GM23248 (cell line): ENCODE data around the gene SMYD3. TPM values are rescaled to one million over a fixed set of nuclear protein-coding genes. Genes with fewer than 3 reads are reported as not detected.

Experiments used
- DNase-seq: peaks from one replicate; pipeline ENCODE4 v3.0.0-alpha.2; 2015
- H2AFZ ChIP-seq: fragments of 200-600 bp; sonication (generic); 2 replicates; pipeline ENCODE4 v1.6.1; 2016; ENCODE audit warnings: antibody characterized with exemption
- H3F3A ChIP-seq: fragments of 200-600 bp; sonication (generic); 2 replicates; pipeline ENCODE4 v1.6.1; 2016; ENCODE audit warnings: mild to moderate bottlenecking, antibody characterized with exemption, mixed run types; ENCODE audit not compliant: insufficient read depth
- H3K27ac ChIP-seq: fragments of 200-600 bp; sonication (generic); 2 replicates; pipeline ENCODE4 v1.5.1; 2016; ENCODE audit warnings: mild to moderate bottlenecking
- H3K27me3 ChIP-seq: fragments of 200-600 bp; sonication (generic); replicated peaks from 2 replicates; pipeline ENCODE4 v1.6.1; 2016; ENCODE audit warnings: mild to moderate bottlenecking; ENCODE audit not compliant: insufficient read depth
- H3K36me3 ChIP-seq: fragments of 200-600 bp; sonication (generic); 2 replicates; pipeline ENCODE4 v1.6.1; 2016; ENCODE audit warnings: low read depth, mild to moderate bottlenecking
- H3K4me1 ChIP-seq: fragments of 200-600 bp; sonication (generic); 2 replicates; pipeline ENCODE4 v1.6.1; 2016; ENCODE audit warnings: mild to moderate bottlenecking; ENCODE audit not compliant: insufficient read depth
- H3K4me2 ChIP-seq: fragments of 200-600 bp; sonication (generic); one replicate; pipeline ENCODE4 v1.6.1; 2016; ENCODE audit warnings: mild to moderate bottlenecking; ENCODE audit not compliant: unreplicated experiment
- H3K4me3 ChIP-seq: fragments of 200-600 bp; sonication (generic); 2 replicates; pipeline ENCODE4 v1.5.1; 2016; ENCODE audit warnings: mild to moderate bottlenecking
- H3K79me2 ChIP-seq: fragments of 200-600 bp; sonication (generic); 2 replicates; pipeline ENCODE4 v1.6.1; 2016; ENCODE audit warnings: mild to moderate bottlenecking; ENCODE audit not compliant: insufficient read depth
- H3K9ac ChIP-seq: fragments of 200-600 bp; sonication (generic); 2 replicates; pipeline ENCODE4 v1.6.1; 2016; ENCODE audit warnings: mild to moderate bottlenecking
- H3K9me2 ChIP-seq: fragments of 200-600 bp; sonication (generic); 2 replicates; pipeline ENCODE4 v1.6.1; 2016; ENCODE audit warnings: mixed run types, mild to moderate bottlenecking, moderate library complexity; ENCODE audit not compliant: insufficient read depth
- H3K9me3 ChIP-seq: fragments of 200-600 bp; sonication (generic); one replicate; pipeline ENCODE4 v1.6.1; 2017; ENCODE audit warnings: low read depth
- H4K20me1 ChIP-seq: fragments of 200-600 bp; sonication (generic); 2 replicates; pipeline ENCODE4 v1.6.0; 2016; ENCODE audit not compliant: insufficient read depth
- EZH2 ChIP-seq: fragments of 200-600 bp; sonication (generic); IDR thresholded peaks from 2 replicates; pipeline ENCODE4 v1.6.1; 2018; ENCODE audit warnings: antibody characterized with exemption, mild to moderate bottlenecking; ENCODE audit not compliant: insufficient read depth, poor library complexity, severe bottlenecking
- EZH2phosphoT487 ChIP-seq: fragments of 200-600 bp; sonication (generic); IDR thresholded peaks from 2 replicates; pipeline ENCODE4 v1.6.1; 2018; ENCODE audit warnings: antibody characterized with exemption, moderate library complexity, mild to moderate bottlenecking, low read depth; ENCODE audit not compliant: insufficient read depth
- WGBS, 2 experiments: methylation state at CpG; one replicate each; pipeline ENCODE4 v1.1.6; 2015 to 2017; ENCODE audit warnings: low lambda C conversion rate in 2 of 2, low coverage in 1 of 2; ENCODE audit errors: missing lambda C conversion rate in 2 of 2; 5-methylcytosine and 5-hydroxymethylcytosine counted together
- in situ Hi-C: fragments of 300-500 bp; cut with MboI; formaldehyde crosslinking; loops from 2 replicates; pipeline ENCODE4 v1.15.0; 2020
- polyA plus RNA-seq: library from polyadenylated mRNA; unstranded; fragments of >200 nt; fragmentation: Nextera tagmentation; extraction: Ambion mirVana; gene quantifications from 2 replicates; pipeline ENCODE4 v1.2.1, GENCODE V29; 2016
- total RNA-seq: library from RNA; depleted of rRNA; stranded (reverse); fragments of >200 nt; shearing (Covaris generic); gene quantifications from 2 replicates; pipeline ENCODE4 v1.2.3, GENCODE V29; 2014

Gene SMYD3
- total and polyA plus RNA-seq, 2 experiments from 2014 or later: 32.1 to 44.8 TPM

GRCh38 chr1:246515390-246516005, 8.4 kb upstream of the SMYD3 start:
- Histone ChIP-seq H3K4me2 (no peak overlapping the region), H3K36me3 (no peaks in the 10 kb centered on the region), H3K4me3 (no peak overlapping the region), H3K9ac (no peak overlapping the region), H3F3A (peaks cover 6% of the 10 kb centered on the region; the same call in 1 of the 2 replicates), H3K27me3 (no peaks in the 10 kb centered on the region), H3K9me2 (no peaks in the 10 kb centered on the region), H3K4me1 (no peaks in the 10 kb centered on the region), H4K20me1 (no peaks in the 10 kb centered on the region), H3K9me3 (peaks cover 5% of the 10 kb centered on the region), H3K27ac (no peak overlapping the region), H2AFZ (no peak overlapping the region), H3K79me2 (no peaks in the 10 kb centered on the region)
- no peak for DNase-seq
- WGBS, 2 experiments: 63% methylated on average over 3 of the region's 3 CpGs
- in situ Hi-C loops: no loop called here
- TF ChIP-seq EZH2phosphoT487 (no peak), EZH2 (no peak)

DNA sequence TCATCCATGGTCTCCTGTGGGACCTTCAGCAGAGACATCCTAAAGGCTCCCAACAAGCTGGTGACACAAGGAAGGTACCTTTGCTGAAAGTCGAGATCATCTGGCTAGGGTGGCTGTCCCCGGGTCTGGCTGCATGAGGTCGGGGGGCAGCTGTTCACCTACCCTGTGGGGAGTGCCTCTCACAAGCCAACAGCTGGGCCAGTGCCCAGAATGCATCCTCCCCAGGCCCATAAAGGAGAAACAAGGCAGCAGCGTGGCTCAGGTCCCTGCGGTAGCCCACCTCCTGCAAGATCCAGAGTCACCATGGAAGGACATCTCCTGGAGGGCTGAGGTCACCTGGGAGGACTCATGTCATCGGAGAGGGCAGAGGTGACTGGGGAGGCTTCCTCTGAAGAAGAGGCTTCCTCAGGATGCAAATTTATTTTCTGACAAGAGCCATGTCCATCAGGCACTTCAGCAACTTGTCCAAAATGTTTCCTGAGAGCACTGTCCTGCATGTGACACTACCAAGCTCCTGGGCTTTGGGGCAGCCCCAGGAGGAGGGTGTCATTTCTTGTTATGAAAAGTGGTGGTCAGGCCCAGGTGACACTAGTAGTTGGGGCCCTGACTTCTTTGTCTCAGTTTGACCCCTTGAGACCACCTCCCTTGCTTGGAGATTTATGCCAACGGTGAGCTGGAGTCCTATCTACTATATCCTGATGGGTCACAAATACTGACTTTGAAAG, 6.7 kb upstream of the SMYD3 start:
- no peaks in the 10 kb centered on the region for H3K36me3 ChIP-seq
- WGBS, 2 experiments: 79 to 80% methylated on average over 7 of the region's 7 CpGs

GRCh38 chr1:246513041-246513440, 6.0 kb upstream of the SMYD3 start:
- Histone ChIP-seq H3K4me1 (no peaks in the 10 kb centered on the region), H3K4me2 (no peak overlapping the region), H3K9me3 (peaks cover 5% of the 10 kb centered on the region), H2AFZ (no peak overlapping the region), H3K36me3 (no peaks in the 10 kb centered on the region), H4K20me1 (no peaks in the 10 kb centered on the region), H3K27ac (no peak overlapping the region), H3K9me2 (no peaks in the 10 kb centered on the region), H3K79me2 (no peaks in the 10 kb centered on the region), H3K4me3 (no peak overlapping the region), H3K27me3 (no peaks in the 10 kb centered on the region), H3F3A (peaks cover 6% of the 10 kb centered on the region; the same call in 1 of the 2 replicates), H3K9ac (no peak overlapping the region)
- TF ChIP-seq EZH2phosphoT487 (no peak), EZH2 (no peak)
- DNase-seq: no peak
- in situ Hi-C loops: no loop called here
- 70 to 100% methylated on average over 2 to 5 of the region's 5 CpGs for WGBS, 2 experiments

More for the DNA sequence above, 6.7 kb upstream of the SMYD3 start:
- Histone ChIP-seq H3K4me3 (no peak overlapping the region), H3K9ac (no peak overlapping the region), H3K27me3 (no peaks in the 10 kb centered on the region), H3K79me2 (no peaks in the 10 kb centered on the region), H3K4me1 (no peaks in the 10 kb centered on the region), H3K4me2 (no peak overlapping the region), H3F3A (peaks cover 6% of the 10 kb centered on the region; the same call in 1 of the 2 replicates), H4K20me1 (no peaks in the 10 kb centered on the region), H3K9me3 (peaks cover 5% of the 10 kb centered on the region), H3K9me2 (no peaks in the 10 kb centered on the region), H2AFZ (no peak overlapping the region), H3K27ac (no peak overlapping the region)
- DNase-seq: no peak
- in situ Hi-C loops: no loop called here
- TF ChIP-seq EZH2: no peak
- no peak for TF ChIP-seq EZH2phosphoT487

GRCh38 chr1:246512635-246513034, 5.6 kb upstream of the SMYD3 start:
- Histone ChIP-seq H3K9me2 (no peaks in the 10 kb centered on the region), H3K4me2 (no peak overlapping the region), H4K20me1 (no peaks in the 10 kb centered on the region), H3K36me3 (no peaks in the 10 kb centered on the region), H3K9me3 (peaks cover 5% of the 10 kb centered on the region), H2AFZ (no peak overlapping the region), H3K4me3 (no peak overlapping the region), H3F3A (peaks cover 6% of the 10 kb centered on the region; the same call in 1 of the 2 replicates), H3K79me2 (no peaks in the 10 kb centered on the region), H3K4me1 (no peaks in the 10 kb centered on the region), H3K27me3 (no peaks in the 10 kb centered on the region), H3K27ac (no peak overlapping the region), H3K9ac (no peak overlapping the region)
- TF ChIP-seq EZH2 (no peak), EZH2phosphoT487 (no peak)
- DNase-seq: no peak
- in situ Hi-C loops: no loop called here
- 76 to 79% methylated on average over 10 of the region's 10 CpGs for WGBS, 2 experiments
